Dermis blood vessel endothelial cell (primary cell): ENCODE measurements around the gene COL11A1. TPM values are rescaled to one million over a fixed set of nuclear protein-coding genes. Genes with fewer than 3 reads are reported as not detected.
"Not testable (repeated sequence)": the region's sequence is repeated elsewhere in the genome, so short reads cannot be mapped to it uniquely, and the experiment has no call there.

ENCODE experiments used
- DNase-seq: peaks from one replicate; pipeline ENCODE4 v3.0.0; 2010
- total RNA-seq: library from RNA; depleted of rRNA; stranded (reverse); fragments of >200 nt; gene quantifications from 2 replicates; pipeline ENCODE4 v1.2.3, GENCODE V29; 2014

The COL11A1 gene
- total RNA-seq: under 0.01 and 0.05 TPM in 2 replicates

GRCh38 chr1:103108376-103109150, at the start of gene COL11A1:
Gene COL11A1 (minus strand): TSS chr1:103108522. CDS start chr1:103108178, 344 bp downstream.
- no peak for DNase-seq

GRCh38 chr1:103156966-103157365, 48.6 kb upstream of the COL11A1 start:
- DNase-seq: no peak

- DNase-seq: no peak
These were observed 37.8 kb upstream of the COL11A1 start for GRCh38 chr1:103146166-103146565.

GRCh38 chr1:103145449-103145848, 37.1 kb upstream of the COL11A1 start:
- DNase-seq: no peak

- no peak for DNase-seq
These were observed 36.4 kb upstream of the COL11A1 start for GRCh38 chr1:103144681-103145080.

GRCh38 chr1:103142461-103142860, 34.1 kb upstream of the COL11A1 start:
- DNase-seq: no peak

- DNase-seq: no peak
These were observed 21.5 kb upstream of the COL11A1 start for GRCh38 chr1:103129796-103130195.

- no peak for DNase-seq
These were observed 20.9 kb upstream of the COL11A1 start for GRCh38 chr1:103129255-103129654.

GRCh38 chr1:103128256-103128655, 19.9 kb upstream of the COL11A1 start:
- not testable (repeated sequence) for DNase-seq

- DNase-seq: no peak
These were observed 16.9 kb upstream of the COL11A1 start for GRCh38 chr1:103125219-103125618.

GRCh38 chr1:103122983-103123720, 14.8 kb upstream of the COL11A1 start:
- DNase-seq: no peak

- no peak for DNase-seq
These were observed 12.7 kb upstream of the COL11A1 start for GRCh38 chr1:103120981-103121380.

GRCh38 chr1:103112546-103112945, 4.2 kb upstream of the COL11A1 start:
- no peak for DNase-seq

- DNase-seq: no peak
These were observed 3.6 kb upstream of the COL11A1 start for GRCh38 chr1:103111926-103112325.

- no peak for DNase-seq
These were observed 2.4 kb upstream of the COL11A1 start for GRCh38 chr1:103110701-103111100.

GRCh38 chr1:103109311-103109920, 1.1 kb upstream of the COL11A1 start:
- DNase-seq: no peak

- DNase-seq: no peak
These were observed 464 bp downstream of the COL11A1 start for GRCh38 chr1:103107741-103108375.

GRCh38 chr1:103106426-103107341, 1.6 kb downstream of the COL11A1 start:
- DNase-seq: peak; percentile 43

GRCh38 chr1:103101399-103101798, 6.9 kb downstream of the COL11A1 start:
- no peak for DNase-seq

GRCh38 chr1:103089221-103089620, 19.1 kb downstream of the COL11A1 start:
- no peak for DNase-seq

GRCh38 chr1:103087256-103087655, 21.1 kb downstream of the COL11A1 start:
- no peak for DNase-seq

GRCh38 chr1:103084181-103084580, 24.1 kb downstream of the COL11A1 start:
- DNase-seq: no peak
